HepG2 (cell line): ENCODE data around the gene OR6C1.

Experiments used
- CREM ChIP-seq, 2 experiments: sonication (generic) in 1 of 2; formaldehyde crosslinking in 1 of 2; IDR thresholded peaks; 2 replicates each; pipeline versions ENCODE4 v1.4.0 to v1.6.1; 2016 to 2020; ENCODE audit warnings: antibody characterized with exemption in 1 of 2, mild to moderate bottlenecking in 1 of 2, missing genetic modification reagents in 1 of 2
- EP300 ChIP-seq, 3 experiments: sonication (generic) in 1 of 3; formaldehyde crosslinking in 1 of 3; IDR thresholded peaks; 2 replicates each; pipeline versions ENCODE4 v1.5.1 to v1.6.1; 2011 to 2020; ENCODE audit warnings: low read depth in 2 of 3, low read length in 2 of 3, borderline replicate concordance in 1 of 3, improper control_type of control experiment in 1 of 3, mild to moderate bottlenecking in 1 of 3, missing genetic modification reagents in 1 of 3, moderate library complexity in 1 of 3
- POLR2G ChIP-seq: fragments of 200-400 bp; formaldehyde crosslinking; IDR thresholded peaks from 2 replicates; pipeline ENCODE4 v1.6.1; 2018; ENCODE audit warnings: mild to moderate bottlenecking, low read depth, low read length, moderate library complexity
- RELA ChIP-seq: sonication (generic); formaldehyde crosslinking; IDR thresholded peaks from 2 replicates; pipeline ENCODE4 v1.4.0; 2020; ENCODE audit warnings: missing genetic modification reagents
- TBL1XR1 ChIP-seq: fragments of 150-350 bp; IDR thresholded peaks from 2 replicates; pipeline ENCODE4 v1.6.1; 2014; ENCODE audit warnings: borderline replicate concordance, low read length; ENCODE audit not compliant: partially characterized antibody
- TGIF2 ChIP-seq: IDR thresholded peaks from 2 replicates; pipeline ENCODE4 v1.6.1; 2016; ENCODE audit warnings: control low read depth, missing compliant biosample characterization
- ZBTB7A ChIP-seq: sonication (generic); formaldehyde crosslinking; IDR thresholded peaks from 2 replicates; pipeline ENCODE4 v1.8.0; 2022; ENCODE audit warnings: mild to moderate bottlenecking, missing genetic modification reagents
- ZNF234 ChIP-seq: sonication (generic); formaldehyde crosslinking; conservative IDR thresholded peaks from 2 replicates; pipeline ENCODE4 v1.5.1; 2020; ENCODE audit warnings: mild to moderate bottlenecking, missing genetic modification reagents
- ZNF331 ChIP-seq: sonication (generic); formaldehyde crosslinking; IDR thresholded peaks from 2 replicates; pipeline ENCODE4 v1.4.0; 2020; ENCODE audit warnings: missing genetic modification reagents
- ZNF354B ChIP-seq: sonication (generic); formaldehyde crosslinking; IDR thresholded peaks from 2 replicates; pipeline ENCODE4 v1.8.0; 2022; ENCODE audit warnings: mild to moderate bottlenecking, missing genetic modification reagents
- TF ChIP-seq, protein P1 (sequence below): conservative IDR thresholded peaks from 2 replicates; pipeline ENCODE4 v1.6.1; 2018; ENCODE audit warnings: missing genetic modification reagents
- TF ChIP-seq, protein P2 (sequence below): sonication (generic); formaldehyde crosslinking; conservative IDR thresholded peaks from 2 replicates; pipeline ENCODE4 v1.8.1; 2023; ENCODE audit warnings: missing genetic modification reagents

DNA sequence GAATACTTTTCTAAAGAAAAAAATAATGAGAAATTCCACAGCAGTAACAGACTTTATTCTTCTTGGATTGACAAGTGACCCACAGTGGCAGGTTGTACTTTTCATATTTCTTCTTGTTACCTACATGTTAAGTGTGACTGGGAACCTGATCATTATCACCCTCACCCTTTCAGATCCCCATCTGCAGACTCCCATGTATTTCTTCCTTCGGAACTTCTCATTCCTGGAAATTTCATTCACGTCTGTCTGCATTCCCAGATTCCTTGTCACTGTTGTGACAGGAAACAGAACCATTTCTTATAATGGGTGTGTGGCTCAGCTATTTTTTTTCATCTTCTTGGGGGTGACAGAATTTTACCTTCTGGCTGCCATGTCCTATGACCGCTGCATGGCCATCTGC lies 50.9 kb downstream of the OR6C1 start:
- TF ChIP-seq RELA (CRISPR knock-in tag) (no peak), EP300 (IDR thresholded peaks at IDR 0.05; ENCODE audit: low read depth in 2 of 2, low read length in 2 of 2) (no peak), EP300 (CRISPR knock-in tag; IDR thresholded peaks at IDR 0.05; ENCODE audit: borderline replicate concordance) (no peak), POLR2G (no peak), CREM (IDR thresholded peaks at IDR 0.05) (no peak), CREM (CRISPR knock-in tag; IDR thresholded peaks at IDR 0.05) (no peak), ZNF234 (no peak), TBL1XR1 (no peak), ZNF331 (no peak), ZBTB7A (CRISPR knock-in tag) (no peak), ZNF354B (CRISPR knock-in tag) (no peak), TGIF2 (no peak)
- TF ChIP-seq, protein P1, sequence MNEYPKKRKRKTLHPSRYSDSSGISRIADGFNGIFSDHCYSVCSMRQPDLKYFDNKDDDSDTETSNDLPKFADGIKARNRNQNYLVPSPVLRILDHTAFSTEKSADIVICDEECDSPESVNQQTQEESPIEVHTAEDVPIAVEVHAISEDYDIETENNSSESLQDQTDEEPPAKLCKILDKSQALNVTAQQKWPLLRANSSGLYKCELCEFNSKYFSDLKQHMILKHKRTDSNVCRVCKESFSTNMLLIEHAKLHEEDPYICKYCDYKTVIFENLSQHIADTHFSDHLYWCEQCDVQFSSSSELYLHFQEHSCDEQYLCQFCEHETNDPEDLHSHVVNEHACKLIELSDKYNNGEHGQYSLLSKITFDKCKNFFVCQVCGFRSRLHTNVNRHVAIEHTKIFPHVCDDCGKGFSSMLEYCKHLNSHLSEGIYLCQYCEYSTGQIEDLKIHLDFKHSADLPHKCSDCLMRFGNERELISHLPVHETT (CRISPR knock-in tag) = no peak
- TF ChIP-seq, protein P2, sequence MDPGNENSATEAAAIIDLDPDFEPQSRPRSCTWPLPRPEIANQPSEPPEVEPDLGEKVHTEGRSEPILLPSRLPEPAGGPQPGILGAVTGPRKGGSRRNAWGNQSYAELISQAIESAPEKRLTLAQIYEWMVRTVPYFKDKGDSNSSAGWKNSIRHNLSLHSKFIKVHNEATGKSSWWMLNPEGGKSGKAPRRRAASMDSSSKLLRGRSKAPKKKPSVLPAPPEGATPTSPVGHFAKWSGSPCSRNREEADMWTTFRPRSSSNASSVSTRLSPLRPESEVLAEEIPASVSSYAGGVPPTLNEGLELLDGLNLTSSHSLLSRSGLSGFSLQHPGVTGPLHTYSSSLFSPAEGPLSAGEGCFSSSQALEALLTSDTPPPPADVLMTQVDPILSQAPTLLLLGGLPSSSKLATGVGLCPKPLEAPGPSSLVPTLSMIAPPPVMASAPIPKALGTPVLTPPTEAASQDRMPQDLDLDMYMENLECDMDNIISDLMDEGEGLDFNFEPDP (CRISPR knock-in tag) = no peak
